Endothelial cell of umbilical vein (primary cell): ENCODE data around the gene TTC22. TPM values are rescaled to one million over a fixed set of nuclear protein-coding genes. Genes with fewer than 3 reads are reported as not detected.

ENCODE experiments used
- BruUV-seq: library from RNA; stranded (reverse); fragments of 400-500 nt; replicated peaks from 2 replicates; lab custom pipeline; 2021; lab: Mats Ljungman, UMichigan
- CTCF ChIA-PET: fragments of 300-600, 350-600 bp; sonication (Branson Sonifier 250); formaldehyde crosslinking; loops from one replicate; lab custom pipeline; 2021; ENCODE audit warnings: antibody characterized with exemption, inconsistent platforms; lab: Charles Lee
- POLR2A ChIA-PET: fragments of 300-600, 350-600 bp; sonication (Branson Sonifier 250); formaldehyde crosslinking; loops from one replicate; lab custom pipeline; 2021; ENCODE audit warnings: antibody characterized with exemption, inconsistent platforms; lab: Charles Lee
- DNase-seq: peaks from one replicate; pipeline ENCODE4 v3.0.0-alpha.2; 2011; ENCODE audit warnings: low read depth, low spot score
- FAIRE-seq: peaks from 2 replicates; lab custom pipeline; 2011; peaks lifted over from hg19 to GRCh38; lab: Jason Lieb, UNC
- H2AFZ ChIP-seq: 2 replicates; pipeline ENCODE4 v1.6.0; 2012; ENCODE audit warnings: low read depth, low read length, control low read depth, inconsistent platforms
- H3K27ac ChIP-seq: 2 replicates; pipeline ENCODE4 v1.5.1; 2011; ENCODE audit warnings: low read depth, mild to moderate bottlenecking, control low read depth, low read length, moderate library complexity; ENCODE audit not compliant: insufficient read depth
- H3K27me3 ChIP-seq, 2 experiments: 2 replicates each; pipeline versions ENCODE4 v1.6.0 to v1.6.1; 2011; ENCODE audit warnings: low read length in 2 of 2, mixed read lengths in 1 of 2; ENCODE audit not compliant: control insufficient read depth in 2 of 2, insufficient read depth in 2 of 2
- H3K36me3 ChIP-seq, 2 experiments: 2 replicates in 1 of 2; 3 replicates in 1 of 2; pipeline ENCODE4 v1.5.1; 2011; ENCODE audit warnings: low read length in 2 of 2, mild to moderate bottlenecking in 1 of 2, moderate library complexity in 1 of 2; ENCODE audit not compliant: control insufficient read depth in 2 of 2, insufficient read depth in 2 of 2; ENCODE audit errors: extremely low read depth in 1 of 2
- H3K4me1 ChIP-seq: 3 replicates; pipeline ENCODE4 v1.5.1; 2011; ENCODE audit warnings: mild to moderate bottlenecking, low read length; ENCODE audit not compliant: control insufficient read depth, insufficient read depth; ENCODE audit errors: extremely low read depth
- H3K4me2 ChIP-seq: 2 replicates; pipeline ENCODE4 v1.6.1; 2011; ENCODE audit warnings: low read length, control low read depth, mixed read lengths; ENCODE audit not compliant: insufficient read depth
- H3K4me3 ChIP-seq, 3 experiments: fragments of 200-600 bp in 1 of 3; sonication (generic), shearing (Covaris generic) in 1 of 3; replicated peaks in 1 of 3; 2 replicates each; pipeline ENCODE4 v1.5.1; 2011 to 2016; ENCODE audit warnings: control low read depth in 3 of 3, low read length in 3 of 3, mild to moderate bottlenecking in 2 of 3, inconsistent platforms in 1 of 3, low read depth in 1 of 3, moderate library complexity in 1 of 3; ENCODE audit not compliant: insufficient read depth in 1 of 3
- H3K79me2 ChIP-seq: 2 replicates; pipeline ENCODE4 v1.6.0; 2012; ENCODE audit warnings: low read length, inconsistent platforms; ENCODE audit not compliant: control insufficient read depth, insufficient read depth
- H3K9ac ChIP-seq: replicated peaks from 2 replicates; pipeline ENCODE3; 2011; ENCODE audit warnings: low read length, control low read depth; ENCODE audit not compliant: insufficient read depth; ENCODE audit errors: extremely low read depth
- H3K9me1 ChIP-seq: replicated peaks from 3 replicates; pipeline ENCODE4 v1.6.0; 2011; ENCODE audit warnings: mild to moderate bottlenecking, low read length; ENCODE audit not compliant: control insufficient read depth, insufficient read depth; ENCODE audit errors: extremely low read depth
- H3K9me3 ChIP-seq: replicated peaks from 2 replicates; pipeline ENCODE4 v1.5.1; 2012; ENCODE audit warnings: low read length, inconsistent platforms; ENCODE audit not compliant: control insufficient read depth, insufficient read depth
- H4K20me1 ChIP-seq: replicated peaks from 2 replicates; pipeline ENCODE3; 2011; ENCODE audit warnings: mild to moderate bottlenecking, low read length; ENCODE audit not compliant: control insufficient read depth, insufficient read depth; ENCODE audit errors: extremely low read depth
- EZH2 ChIP-seq: IDR thresholded peaks from 2 replicates; pipeline ENCODE4 v1.6.1; 2012; ENCODE audit warnings: borderline replicate concordance, low read depth, mild to moderate bottlenecking, moderate library complexity, low read length, inconsistent platforms; ENCODE audit not compliant: severe bottlenecking
- FOS ChIP-seq: IDR thresholded peaks from 2 replicates; pipeline ENCODE4 v1.6.1; 2011; ENCODE audit warnings: mild to moderate bottlenecking, low read length, moderate library complexity, borderline replicate concordance; ENCODE audit not compliant: insufficient read depth
- GATA2 ChIP-seq: IDR thresholded peaks from 2 replicates; pipeline ENCODE4 v1.7.0; 2011; ENCODE audit warnings: low read depth, mild to moderate bottlenecking, moderate library complexity, mixed read lengths, low read length; ENCODE audit not compliant: insufficient read length, insufficient read depth
- JUN ChIP-seq: IDR thresholded peaks from 2 replicates; pipeline ENCODE4 v1.6.1; 2011; ENCODE audit warnings: borderline replicate concordance, low read depth; ENCODE audit not compliant: insufficient read length, insufficient read depth
- MYC ChIP-seq: IDR thresholded peaks from one replicate; pipeline ENCODE4 v1.6.1; 2011; ENCODE audit warnings: mild to moderate bottlenecking, low read depth, low read length
- POLR2AphosphoS5 ChIP-seq: IDR thresholded peaks from 2 replicates; pipeline ENCODE4 v1.6.1; 2012; ENCODE audit warnings: low read depth, mild to moderate bottlenecking, control low read depth, low read length, moderate library complexity; ENCODE audit not compliant: insufficient read depth
- dilution Hi-C: fragments of 300-500 bp; cut with MboI; formaldehyde crosslinking; loops from one replicate; pipeline ENCODE4 v1.15.0; 2019; ENCODE audit warnings: low sequenced_read_pairs; ENCODE audit not compliant: extremely low pct_ligation_motif_present
- intact Hi-C: fragments of 100-400 bp; cut with micrococcal nuclease; formaldehyde crosslinking; loops from one replicate; pipeline ENCODE4 v1.10.0; 2022
- polyA plus RNA-seq, 4 experiments: library from polyadenylated mRNA; depleted of rRNA in 3 of 4; stranded (reverse) in 3 of 4; unstranded in 1 of 4; fragments of >200 nt; gene quantifications; 2 replicates each; pipeline versions ENCODE4 v1.2.1 to v1.2.3, GENCODE V29; 2011 to 2012; ENCODE audit warnings: missing spikeins in 1 of 4
- total RNA-seq: library from RNA; stranded (reverse); gene quantifications from 2 replicates; pipeline ENCODE4 v1.2.3, GENCODE V29; 2021
- TF ChIP-seq, protein P1 (sequence below), 2 donors: IDR thresholded peaks; 1 replicate in 1 of 2; 2 replicates in 1 of 2; pipeline ENCODE4 v1.5.1; 2011; ENCODE audit warnings: low read length in 2 of 2, mild to moderate bottlenecking in 2 of 2, moderate library complexity in 2 of 2, control low read depth in 1 of 2, inconsistent platforms in 1 of 2, low read depth in 1 of 2; ENCODE audit not compliant: insufficient read depth in 1 of 2; ENCODE audit errors: extremely low read depth in 1 of 2
- TF ChIP-seq, protein P2 (sequence below): IDR thresholded peaks from 2 replicates; pipeline ENCODE4 v1.6.1; 2011; ENCODE audit not compliant: insufficient read depth, insufficient read length

The TTC22 gene
- total and polyA plus RNA-seq, 2 donors (not counting 3 experiments of a cell fraction or from before 2014, with no cell fraction given) = not detected

DNA sequence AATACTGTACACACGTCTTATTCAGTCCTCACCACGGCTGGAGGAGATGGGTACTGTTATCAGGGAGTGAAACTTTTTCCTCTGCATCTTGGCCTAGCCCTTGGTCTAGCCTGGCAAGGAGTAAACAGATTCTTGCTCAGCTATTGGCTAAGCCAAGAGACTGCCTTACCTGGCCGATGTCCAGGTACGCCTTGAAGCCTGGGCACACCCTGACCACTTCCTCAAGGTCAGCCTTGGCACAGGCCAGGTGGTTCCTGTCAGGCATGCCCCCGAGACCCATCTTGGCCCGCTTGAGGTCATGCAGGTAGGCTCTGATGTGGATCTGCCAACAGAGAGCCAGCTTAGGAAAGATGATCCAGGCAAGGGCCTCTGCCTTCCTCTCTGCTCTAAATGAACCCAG lies 19.0 kb downstream of the TTC22 start:
- no peaks in the 10 kb centered on the region for H3K9me3 ChIP-seq
- no peaks in the 10 kb centered on the region for H3K36me3 ChIP-seq
- FAIRE-seq = no peak
- no peak overlapping the region for H3K4me2 ChIP-seq
- no peaks in the 10 kb centered on the region for H3K9me1 ChIP-seq
- H3K4me3 ChIP-seq = no peak overlapping the region
- DNase-seq = no peak
- H3K27ac ChIP-seq = no peak overlapping the region
- dilution Hi-C loops (no loop called here), intact Hi-C loops (no loop called here)
- peaks cover 29 to 30% of the 10 kb centered on the region in 2 experiments for H3K27me3 ChIP-seq
- BruUV-seq = no TSS peak
- TF ChIP-seq FOS = no peak
- TF ChIP-seq, protein P1, sequence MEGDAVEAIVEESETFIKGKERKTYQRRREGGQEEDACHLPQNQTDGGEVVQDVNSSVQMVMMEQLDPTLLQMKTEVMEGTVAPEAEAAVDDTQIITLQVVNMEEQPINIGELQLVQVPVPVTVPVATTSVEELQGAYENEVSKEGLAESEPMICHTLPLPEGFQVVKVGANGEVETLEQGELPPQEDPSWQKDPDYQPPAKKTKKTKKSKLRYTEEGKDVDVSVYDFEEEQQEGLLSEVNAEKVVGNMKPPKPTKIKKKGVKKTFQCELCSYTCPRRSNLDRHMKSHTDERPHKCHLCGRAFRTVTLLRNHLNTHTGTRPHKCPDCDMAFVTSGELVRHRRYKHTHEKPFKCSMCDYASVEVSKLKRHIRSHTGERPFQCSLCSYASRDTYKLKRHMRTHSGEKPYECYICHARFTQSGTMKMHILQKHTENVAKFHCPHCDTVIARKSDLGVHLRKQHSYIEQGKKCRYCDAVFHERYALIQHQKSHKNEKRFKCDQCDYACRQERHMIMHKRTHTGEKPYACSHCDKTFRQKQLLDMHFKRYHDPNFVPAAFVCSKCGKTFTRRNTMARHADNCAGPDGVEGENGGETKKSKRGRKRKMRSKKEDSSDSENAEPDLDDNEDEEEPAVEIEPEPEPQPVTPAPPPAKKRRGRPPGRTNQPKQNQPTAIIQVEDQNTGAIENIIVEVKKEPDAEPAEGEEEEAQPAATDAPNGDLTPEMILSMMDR (IDR thresholded peaks at IDR 0.05; ENCODE audit: extremely low read depth in 1 of 2, insufficient read depth in 1 of 2, low read depth in 1 of 2, low read length in 2 of 2) = no peak
- TF ChIP-seq EZH2 = no peak
- TF ChIP-seq, protein P2, sequence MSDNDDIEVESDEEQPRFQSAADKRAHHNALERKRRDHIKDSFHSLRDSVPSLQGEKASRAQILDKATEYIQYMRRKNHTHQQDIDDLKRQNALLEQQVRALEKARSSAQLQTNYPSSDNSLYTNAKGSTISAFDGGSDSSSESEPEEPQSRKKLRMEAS = no peak
- TF ChIP-seq GATA2 = no peak
- TF ChIP-seq MYC = no peak
- no peak for TF ChIP-seq JUN
- no peak for TF ChIP-seq POLR2AphosphoS5
- no peak overlapping the region for H2AFZ ChIP-seq
- H3K9ac ChIP-seq = no peak overlapping the region
- no peaks in the 10 kb centered on the region for H3K79me2 ChIP-seq
- H3K4me1 ChIP-seq = no peaks in the 10 kb centered on the region
- CTCF ChIA-PET = no interaction called here
- no peaks in the 10 kb centered on the region for H4K20me1 ChIP-seq
- POLR2A ChIA-PET = no interaction called here
